HepG2 (cell line): ENCODE results near the gene ITIH3. TPM values are rescaled to one million over a fixed set of nuclear protein-coding genes. Genes with fewer than 3 reads are reported as not detected.

Source experiments
- ARNTL ChIP-seq: sonication (generic); formaldehyde crosslinking; IDR thresholded peaks from 2 replicates; pipeline ENCODE4 v1.4.0; 2020; ENCODE audit warnings: mild to moderate bottlenecking, missing genetic modification reagents
- CBX1 ChIP-seq: IDR thresholded peaks from one replicate; pipeline ENCODE4 v1.6.1; 2016; ENCODE audit warnings: antibody characterized with exemption, low read depth
- HDAC6 ChIP-seq: fragments of 200-600 bp; sonication (generic); IDR thresholded peaks from 2 replicates; pipeline ENCODE4 v1.7.0; 2017; ENCODE audit warnings: mild to moderate bottlenecking, antibody characterized with exemption, low read length, low read depth
- HES4 ChIP-seq: sonication (generic); formaldehyde crosslinking; IDR thresholded peaks from 2 replicates; pipeline ENCODE4 v1.9.0; 2021; ENCODE audit warnings: mild to moderate bottlenecking, missing genetic modification reagents, borderline replicate concordance
- KLF15 ChIP-seq: sonication (generic); formaldehyde crosslinking; IDR thresholded peaks from 2 replicates; pipeline ENCODE4 v1.8.1; 2023; ENCODE audit warnings: borderline replicate concordance, mild to moderate bottlenecking, inconsistent platforms, missing genetic modification reagents, mixed read lengths
- POLR2A ChIP-seq, 2 experiments: IDR thresholded peaks; 2 replicates each; pipeline ENCODE4 v1.6.1; 2011; ENCODE audit warnings: low read depth in 2 of 2, low read length in 2 of 2, mild to moderate bottlenecking in 1 of 2, moderate library complexity in 1 of 2; ENCODE audit not compliant: insufficient read depth in 1 of 2
- RBM39 ChIP-seq: fragments of 200-400 bp; formaldehyde crosslinking; IDR thresholded peaks from one replicate; pipeline ENCODE4 v1.6.1; 2018; ENCODE audit warnings: antibody characterized with exemption, mild to moderate bottlenecking, low read depth, low read length; ENCODE audit not compliant: poor library complexity, severe bottlenecking
- RXRA ChIP-seq: sonication (generic); formaldehyde crosslinking; IDR thresholded peaks from 2 replicates; pipeline ENCODE4 v1.5.1; 2020; ENCODE audit warnings: missing genetic modification reagents
- SATB2 ChIP-seq: sonication (generic); formaldehyde crosslinking; IDR thresholded peaks from 2 replicates; pipeline ENCODE4 v1.5.0; 2020; ENCODE audit warnings: missing genetic modification reagents
- SNAI1 ChIP-seq: sonication (generic); formaldehyde crosslinking; IDR thresholded peaks from 2 replicates; pipeline ENCODE4 v1.5.0; 2020; ENCODE audit warnings: mild to moderate bottlenecking, missing genetic modification reagents, borderline replicate concordance
- TBP ChIP-seq: sonication (generic); formaldehyde crosslinking; IDR thresholded peaks from 2 replicates; pipeline ENCODE4 v1.5.0; 2020; ENCODE audit warnings: missing genetic modification reagents
- ZFP36 ChIP-seq: fragments of 150-350 bp; IDR thresholded peaks from 2 replicates; pipeline ENCODE4 v1.6.1; 2018; ENCODE audit warnings: borderline replicate concordance, low read length, low read depth; ENCODE audit not compliant: partially characterized antibody
- ZNF121 ChIP-seq: sonication (generic); formaldehyde crosslinking; IDR thresholded peaks from 2 replicates; pipeline ENCODE4 v1.5.0; 2020; ENCODE audit warnings: mild to moderate bottlenecking, missing genetic modification reagents
- ZNF383 ChIP-seq: sonication (generic); formaldehyde crosslinking; IDR thresholded peaks from 2 replicates; pipeline ENCODE4 v1.4.0; 2020; ENCODE audit warnings: missing genetic modification reagents, mild to moderate bottlenecking, borderline replicate concordance
- ZNF607 ChIP-seq: sonication (generic); formaldehyde crosslinking; IDR thresholded peaks from 2 replicates; pipeline ENCODE4 v1.5.1; 2020; ENCODE audit warnings: missing genetic modification reagents, mild to moderate bottlenecking, borderline replicate concordance
- polyA plus RNA-seq, 8 experiments: library from polyadenylated mRNA; depleted of rRNA in 3 of 8; stranded (reverse) in 7 of 8; unstranded in 1 of 8; fragments of >200 nt; fragmentation: Illumina TruSeq in 4 of 8; extraction: Trizol in 4 of 8; gene quantifications; 2 replicates each; pipeline versions ENCODE4 v1.2.1 to v1.2.3, GENCODE V29; 2011 to 2016; ENCODE audit warnings: low read depth in 4 of 8, missing spikeins in 1 of 8, mixed read lengths in 1 of 8; ENCODE audit not compliant: insufficient read depth in 1 of 8
- total RNA-seq, 5 experiments: library from RNA; depleted of rRNA; stranded (reverse); fragments of >200 nt; fragmentation: Illumina TruSeq; extraction: Trizol; gene quantifications; 2 replicates each; pipeline ENCODE4 v1.2.3, GENCODE V29; 2016; ENCODE audit warnings: low read depth in 1 of 5
- TF ChIP-seq, protein P1 (sequence below): sonication (generic); formaldehyde crosslinking; IDR thresholded peaks from 2 replicates; pipeline ENCODE4 v1.5.1; 2020; ENCODE audit warnings: mild to moderate bottlenecking, missing genetic modification reagents, borderline replicate concordance
- TF ChIP-seq, protein P2 (sequence below): sonication (generic); formaldehyde crosslinking; IDR thresholded peaks from 2 replicates; pipeline ENCODE4 v1.8.1; 2023; ENCODE audit warnings: mild to moderate bottlenecking, moderate library complexity, missing genetic modification reagents
- TF ChIP-seq, protein P3 (sequence below): IDR thresholded peaks from 2 replicates; pipeline ENCODE4 v1.6.1; 2012; ENCODE audit warnings: inconsistent platforms
- TF ChIP-seq, protein P4 (sequence below): sonication (generic); formaldehyde crosslinking; IDR thresholded peaks from 2 replicates; pipeline ENCODE4 v1.4.0; 2020; ENCODE audit warnings: low read depth, missing genetic modification reagents
- TF ChIP-seq, protein P5 (sequence below): sonication (generic); formaldehyde crosslinking; IDR thresholded peaks from 2 replicates; pipeline ENCODE4 v1.4.0; 2020; ENCODE audit warnings: missing genetic modification reagents
- TF ChIP-seq, protein P6 (sequence below): sonication (generic); formaldehyde crosslinking; IDR thresholded peaks from 2 replicates; pipeline ENCODE4 v1.5.0; 2020; ENCODE audit warnings: missing genetic modification reagents

ITIH3 gene
- total and polyA plus RNA-seq, 2 of the 13 experiments (the other 11 are each of a cell fraction or from before 2014, with no cell fraction given): 105 to 632 TPM

DNA sequence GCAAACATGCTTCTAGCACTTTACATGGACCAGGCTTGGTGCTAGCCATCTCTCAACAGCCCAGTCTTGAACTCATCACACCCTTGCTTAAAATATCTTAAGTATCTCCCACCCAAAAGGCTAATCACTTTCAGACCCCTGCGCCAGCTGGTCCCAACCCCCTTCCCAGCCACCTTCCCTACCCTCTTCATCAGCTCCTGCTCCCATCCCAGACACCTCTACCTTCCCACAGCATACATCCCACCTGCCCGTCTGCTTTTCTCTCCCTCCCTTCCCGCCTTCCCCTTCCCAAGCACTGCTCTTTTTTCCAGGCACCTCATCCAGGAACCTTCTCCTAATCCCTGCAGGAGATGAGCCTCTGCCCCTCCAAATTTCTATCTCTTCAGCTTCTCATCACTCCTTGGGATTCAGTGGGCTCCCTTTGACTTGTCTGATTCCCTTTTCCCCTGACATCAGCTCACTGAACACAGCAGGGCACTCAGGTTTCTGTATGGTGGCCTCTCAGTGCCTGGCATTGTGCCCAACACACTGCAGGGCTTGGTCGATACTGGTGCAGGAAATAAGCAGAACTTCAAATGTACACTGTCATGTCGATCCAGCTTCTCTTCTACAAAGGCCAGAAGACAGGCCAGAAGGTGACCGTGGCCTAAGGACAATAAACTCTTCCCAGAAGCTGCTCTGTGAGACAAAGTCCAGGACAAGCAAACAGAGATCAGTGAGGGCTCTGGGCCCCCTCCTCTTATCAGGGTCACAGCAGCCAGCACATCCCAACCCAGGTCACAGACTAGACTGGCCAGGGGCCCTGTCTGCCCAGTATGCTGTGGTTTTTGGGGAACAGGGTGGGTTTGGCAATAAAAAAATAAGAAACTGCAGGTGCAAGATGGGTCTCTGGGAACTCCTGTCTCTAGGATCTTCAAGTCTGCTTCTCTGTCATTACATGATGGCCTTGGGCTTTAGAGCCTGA is 19.4 kb upstream of the ITIH3 start (continued):
- TF ChIP-seq TBP (CRISPR knock-in tag) (no peak), RBM39 (no peak), RXRA (CRISPR knock-in tag) (peak; percentile 98), ARNTL (CRISPR knock-in tag) (no peak; the same call in 1 of the 2 replicates), ZNF383 (no peak), ZFP36 (no peak), ZNF121 (CRISPR knock-in tag) (no peak), KLF15 (CRISPR knock-in tag) (no peak), SATB2 (CRISPR knock-in tag) (no peak), CBX1 (no peak), SNAI1 (CRISPR knock-in tag) (no peak), ZNF607 (0 out of 2 replicates have a peak, but pooled peaks have one; percentile 53), POLR2A (IDR thresholded peaks at IDR 0.05; ENCODE audit: insufficient read depth in 1 of 2, low read depth in 2 of 2, low read length in 2 of 2) (peak in 1 of 2 experiments; percentile 30; a peak in 2 of 4 replicates), HES4 (CRISPR knock-in tag) (no peak), HDAC6 (no peak)
- TF ChIP-seq, protein P1, sequence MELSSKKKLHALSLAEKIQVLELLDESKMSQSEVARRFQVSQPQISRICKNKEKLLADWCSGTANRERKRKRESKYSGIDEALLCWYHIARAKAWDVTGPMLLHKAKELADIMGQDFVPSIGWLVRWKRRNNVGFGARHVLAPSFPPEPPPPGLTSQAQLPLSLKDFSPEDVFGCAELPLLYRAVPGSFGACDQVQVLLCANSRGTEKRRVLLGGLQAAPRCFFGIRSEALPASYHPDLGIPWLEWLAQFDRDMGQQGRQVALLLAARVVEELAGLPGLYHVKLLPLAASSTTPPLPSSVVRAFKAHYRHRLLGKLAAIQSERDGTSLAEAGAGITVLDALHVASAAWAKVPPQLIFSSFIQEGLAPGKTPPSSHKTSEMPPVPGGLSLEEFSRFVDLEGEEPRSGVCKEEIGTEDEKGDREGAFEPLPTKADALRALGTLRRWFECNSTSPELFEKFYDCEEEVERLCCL (CRISPR knock-in tag): no peak
- TF ChIP-seq, protein P2, sequence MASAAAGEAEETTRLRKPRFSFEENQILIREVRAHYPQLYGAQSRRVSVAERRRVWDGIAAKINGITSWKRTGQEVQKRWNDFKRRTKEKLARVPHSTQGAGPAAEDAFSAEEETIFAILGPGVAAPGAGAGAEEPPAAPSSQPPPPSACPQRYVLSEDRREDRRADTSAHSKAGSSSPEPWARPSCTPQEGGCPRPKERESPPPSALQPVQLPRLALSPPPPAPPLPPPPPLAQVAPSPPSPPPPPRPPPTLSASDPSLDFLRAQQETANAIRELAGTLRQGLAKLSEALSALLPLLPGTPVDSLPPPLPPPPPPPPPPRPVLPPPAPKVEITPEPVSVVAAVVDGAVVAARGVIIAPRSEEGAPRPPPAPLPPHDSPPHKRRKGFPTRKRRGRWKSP (CRISPR knock-in tag): peak; percentile 87
- TF ChIP-seq, protein P3, sequence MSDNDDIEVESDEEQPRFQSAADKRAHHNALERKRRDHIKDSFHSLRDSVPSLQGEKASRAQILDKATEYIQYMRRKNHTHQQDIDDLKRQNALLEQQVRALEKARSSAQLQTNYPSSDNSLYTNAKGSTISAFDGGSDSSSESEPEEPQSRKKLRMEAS: peak; percentile 77
- TF ChIP-seq, protein P4, sequence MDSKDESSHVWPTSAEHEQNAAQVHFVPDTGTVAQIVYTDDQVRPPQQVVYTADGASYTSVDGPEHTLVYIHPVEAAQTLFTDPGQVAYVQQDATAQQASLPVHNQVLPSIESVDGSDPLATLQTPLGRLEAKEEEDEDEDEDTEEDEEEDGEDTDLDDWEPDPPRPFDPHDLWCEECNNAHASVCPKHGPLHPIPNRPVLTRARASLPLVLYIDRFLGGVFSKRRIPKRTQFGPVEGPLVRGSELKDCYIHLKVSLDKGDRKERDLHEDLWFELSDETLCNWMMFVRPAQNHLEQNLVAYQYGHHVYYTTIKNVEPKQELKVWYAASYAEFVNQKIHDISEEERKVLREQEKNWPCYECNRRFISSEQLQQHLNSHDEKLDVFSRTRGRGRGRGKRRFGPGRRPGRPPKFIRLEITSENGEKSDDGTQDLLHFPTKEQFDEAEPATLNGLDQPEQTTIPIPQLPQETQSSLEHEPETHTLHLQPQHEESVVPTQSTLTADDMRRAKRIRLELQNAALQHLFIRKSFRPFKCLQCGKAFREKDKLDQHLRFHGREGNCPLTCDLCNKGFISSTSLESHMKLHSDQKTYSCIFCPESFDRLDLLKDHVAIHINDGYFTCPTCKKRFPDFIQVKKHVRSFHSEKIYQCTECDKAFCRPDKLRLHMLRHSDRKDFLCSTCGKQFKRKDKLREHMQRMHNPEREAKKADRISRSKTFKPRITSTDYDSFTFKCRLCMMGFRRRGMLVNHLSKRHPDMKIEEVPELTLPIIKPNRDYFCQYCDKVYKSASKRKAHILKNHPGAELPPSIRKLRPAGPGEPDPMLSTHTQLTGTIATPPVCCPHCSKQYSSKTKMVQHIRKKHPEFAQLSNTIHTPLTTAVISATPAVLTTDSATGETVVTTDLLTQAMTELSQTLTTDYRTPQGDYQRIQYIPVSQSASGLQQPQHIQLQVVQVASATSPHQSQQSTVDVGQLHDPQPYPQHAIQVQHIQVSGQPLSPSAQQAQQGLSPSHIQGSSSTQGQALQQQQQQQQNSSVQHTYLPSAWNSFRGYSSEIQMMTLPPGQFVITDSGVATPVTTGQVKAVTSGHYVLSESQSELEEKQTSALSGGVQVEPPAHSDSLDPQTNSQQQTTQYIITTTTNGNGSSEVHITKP (CRISPR knock-in tag): no peak
- TF ChIP-seq, protein P5, sequence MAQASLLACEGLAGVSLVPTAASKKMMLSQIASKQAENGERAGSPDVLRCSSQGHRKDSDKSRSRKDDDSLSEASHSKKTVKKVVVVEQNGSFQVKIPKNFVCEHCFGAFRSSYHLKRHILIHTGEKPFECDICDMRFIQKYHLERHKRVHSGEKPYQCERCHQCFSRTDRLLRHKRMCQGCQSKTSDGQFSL: no peak
- TF ChIP-seq, protein P6, sequence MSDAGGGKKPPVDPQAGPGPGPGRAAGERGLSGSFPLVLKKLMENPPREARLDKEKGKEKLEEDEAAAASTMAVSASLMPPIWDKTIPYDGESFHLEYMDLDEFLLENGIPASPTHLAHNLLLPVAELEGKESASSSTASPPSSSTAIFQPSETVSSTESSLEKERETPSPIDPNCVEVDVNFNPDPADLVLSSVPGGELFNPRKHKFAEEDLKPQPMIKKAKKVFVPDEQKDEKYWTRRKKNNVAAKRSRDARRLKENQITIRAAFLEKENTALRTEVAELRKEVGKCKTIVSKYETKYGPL (CRISPR knock-in tag): no peak
